Activated T-cell treated with anti-CD3 and anti-CD28 coated beads for 24 hours (primary cell): ENCODE data around the gene NFKBIL1.
"Not testable (repeated sequence)": the region's sequence is repeated elsewhere in the genome, so short reads cannot be mapped to it uniquely, and the experiment has no call there.

ENCODE experiments used
- DNase-seq: peaks from one replicate; pipeline ENCODE4 v3.0.0-alpha.2; 2020; ENCODE audit warnings: low read depth

NFKBIL1 gene

GRCh38 chr6:31580807-31581433 is 33.5 kb downstream of the NFKBIL1 start:
- DNase-seq, result peak; percentile 83

DNA sequence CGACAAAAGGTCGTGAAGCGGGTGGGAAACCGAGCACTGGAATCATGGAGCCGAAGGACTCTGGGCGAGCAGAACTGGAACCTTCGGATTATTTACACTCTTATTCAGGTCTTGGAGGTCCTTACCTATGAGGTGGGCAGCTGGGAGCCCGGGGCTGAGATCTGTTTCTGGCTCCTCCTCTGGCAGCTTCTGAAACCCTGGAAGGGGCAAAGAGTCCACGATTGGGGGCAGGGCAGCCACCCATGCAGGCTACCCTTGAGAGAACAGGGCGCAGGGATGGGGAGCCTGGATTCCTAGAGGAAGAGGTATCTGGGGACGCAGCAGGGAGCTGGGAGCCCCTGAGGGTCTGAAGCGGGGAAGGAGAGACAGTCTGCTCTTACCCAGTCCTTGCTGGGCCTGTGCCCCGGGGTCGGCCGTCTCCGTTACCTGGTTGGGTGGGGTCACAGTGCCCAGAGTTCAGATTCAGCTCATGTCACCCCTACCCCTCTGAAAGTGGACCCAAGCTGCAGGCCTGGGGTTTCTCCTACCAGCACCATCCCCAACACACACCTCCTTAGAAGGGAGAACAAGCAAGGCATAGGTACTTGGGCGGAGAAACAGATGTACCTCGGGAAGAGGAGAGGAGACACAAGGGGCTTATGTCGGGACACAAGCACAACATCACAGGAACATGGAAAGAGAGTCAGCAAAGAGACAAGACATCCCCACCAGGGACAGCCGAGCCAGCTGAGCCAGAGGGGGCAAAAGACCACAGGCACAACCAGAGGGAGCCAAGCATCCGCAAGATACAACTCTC is 34.2 kb downstream of the NFKBIL1 start:
- no peak for DNase-seq

DNA sequence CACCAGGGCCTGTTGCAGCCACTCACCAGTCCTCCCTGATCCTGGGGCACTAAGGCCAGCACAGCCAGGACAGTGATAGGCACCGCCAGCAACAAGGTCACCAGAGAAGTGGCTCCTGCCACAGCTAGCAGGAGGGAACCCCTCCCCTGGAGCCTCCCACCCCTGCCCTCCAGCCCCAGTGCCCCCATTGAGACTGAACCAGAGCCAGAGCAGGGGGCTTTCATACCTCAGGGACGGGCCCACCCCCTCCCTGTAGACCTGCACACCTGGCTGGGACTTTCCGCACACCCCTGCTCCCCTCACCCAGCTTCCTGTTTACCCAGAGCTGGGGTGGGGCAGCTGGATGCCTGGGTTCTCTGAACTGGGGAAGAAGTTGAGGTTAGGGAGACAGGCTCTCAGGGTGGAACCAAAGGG is 34.8 kb downstream of the NFKBIL1 start, which contains the start of gene LTB:
LTB (minus strand) TSS at position 195 of the 414 bp plus-strand sequence; CDS start at position 188, 7 bp downstream.
- no peak for DNase-seq

- no peak for DNase-seq
Measured at GRCh38 chr6:31585491-31585890, 38.1 kb downstream of the NFKBIL1 start.

GRCh38 chr6:31586008-31586407 is 38.6 kb downstream of the NFKBIL1 start, which contains the start of gene LST1:
LST1 (plus strand) TSS chr6:31586277; CDS start chr6:31587300, 1,023 bp downstream.
- no peak for DNase-seq

DNA sequence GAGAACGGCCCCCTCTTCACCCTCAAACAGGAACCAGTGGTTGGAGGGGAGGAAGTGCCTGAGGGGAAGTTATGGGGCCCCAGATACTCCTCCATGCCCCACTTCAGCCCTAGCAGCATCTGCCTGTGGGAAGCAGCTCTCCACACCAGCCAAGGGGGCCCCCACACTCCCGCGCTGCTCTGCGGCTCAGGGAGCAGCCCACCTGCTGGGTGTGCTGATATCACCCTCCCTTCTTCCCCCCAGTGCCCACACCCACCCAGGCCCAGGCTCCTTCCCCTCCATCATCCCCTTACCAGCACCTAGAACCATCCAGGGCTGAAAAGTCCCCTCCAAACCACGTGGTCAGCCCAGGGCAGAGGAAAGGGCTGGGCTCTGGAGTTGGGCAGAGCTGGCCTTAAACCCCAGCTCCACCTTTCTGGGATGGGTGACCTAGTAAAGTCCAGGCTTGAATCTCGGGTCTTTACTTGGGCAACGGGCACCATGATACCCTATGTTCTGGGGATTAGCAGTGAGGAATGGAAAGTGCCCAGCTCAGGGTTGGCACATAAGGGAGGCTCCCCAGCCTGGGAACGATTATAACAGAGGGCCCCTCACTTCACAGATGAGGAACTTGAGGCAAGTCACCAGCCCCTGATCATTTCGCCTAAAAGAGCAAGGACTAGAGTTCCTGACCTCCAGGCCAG is 39.3 kb downstream of the NFKBIL1 start:
- no peak for DNase-seq

DNA sequence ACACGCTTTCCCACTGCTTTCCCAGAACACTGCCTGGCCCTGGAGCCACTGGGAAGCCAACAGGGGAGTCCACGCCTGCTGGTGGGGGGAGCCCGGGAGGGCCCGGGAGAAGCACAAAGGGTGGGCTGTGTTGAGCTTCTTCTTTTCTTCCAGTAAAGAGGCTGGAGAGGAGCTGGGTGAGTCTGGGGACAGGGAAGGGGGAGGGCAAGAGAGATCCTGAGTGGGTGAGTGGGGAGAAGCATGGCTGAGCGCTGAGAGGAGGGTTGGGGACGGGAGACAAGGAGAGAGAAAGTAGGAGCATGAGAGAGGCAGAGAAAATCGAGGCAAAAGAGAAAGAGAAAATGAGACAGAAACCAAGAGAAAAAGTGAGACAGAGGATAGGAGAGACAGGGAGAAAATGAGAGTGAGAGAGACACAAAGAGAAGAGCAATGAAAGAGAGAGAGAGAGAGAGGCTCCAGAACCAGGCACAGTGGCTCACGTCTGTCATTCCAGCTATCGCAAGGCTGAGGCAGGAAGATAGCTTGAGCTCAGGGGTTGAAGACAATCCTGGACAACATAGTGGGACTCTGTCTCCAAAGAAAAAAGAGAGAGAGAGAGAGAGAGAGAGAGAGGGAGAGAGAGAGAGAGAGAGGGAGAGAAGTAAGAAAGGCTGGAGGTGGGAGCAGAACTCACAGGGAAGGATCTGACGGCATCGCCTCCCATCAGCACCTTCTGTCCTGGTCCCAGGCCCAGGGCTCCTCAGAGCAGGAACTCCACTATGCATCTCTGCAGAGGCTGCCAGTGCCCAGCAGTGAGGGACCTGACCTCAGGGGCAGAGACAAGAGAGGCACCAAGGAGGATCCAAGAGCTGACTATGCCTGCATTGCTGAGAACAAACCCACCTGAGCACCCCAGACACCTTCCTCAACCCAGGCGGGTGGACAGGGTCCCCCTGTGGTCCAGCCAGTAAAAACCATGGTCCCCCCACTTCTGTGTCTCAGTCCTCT is 40.7 kb downstream of the NFKBIL1 start:
- DNase-seq, result no peak

GRCh38 chr6:31588871-31589650 is 41.7 kb downstream of the NFKBIL1 start:
- DNase-seq, result no peak

- not testable (repeated sequence) for DNase-seq
Measured at GRCh38 chr6:31590691-31591090, 43.3 kb downstream of the NFKBIL1 start.

GRCh38 chr6:31592396-31592771 is 45.0 kb downstream of the NFKBIL1 start:
- no peak for DNase-seq

DNA sequence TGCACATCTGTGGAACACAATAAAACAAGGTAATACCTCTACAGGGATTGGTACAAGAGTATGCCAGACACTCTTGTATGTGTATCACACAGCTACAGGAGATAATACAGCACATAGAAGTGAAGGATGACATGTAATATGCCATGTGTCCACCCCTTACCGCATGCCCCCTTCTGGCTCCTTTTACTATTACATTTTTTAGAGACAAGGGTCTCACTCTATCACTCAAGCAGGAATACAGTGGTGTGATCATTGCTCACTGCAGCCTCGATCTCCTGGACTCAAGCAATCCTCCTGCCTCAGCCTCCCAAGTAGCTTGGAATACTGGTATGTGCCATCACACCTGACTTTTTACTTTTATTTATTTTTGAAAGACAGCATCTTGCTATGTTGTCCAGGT is 49.6 kb downstream of the NFKBIL1 start:
- DNase-seq, result peak; percentile 28

DNA sequence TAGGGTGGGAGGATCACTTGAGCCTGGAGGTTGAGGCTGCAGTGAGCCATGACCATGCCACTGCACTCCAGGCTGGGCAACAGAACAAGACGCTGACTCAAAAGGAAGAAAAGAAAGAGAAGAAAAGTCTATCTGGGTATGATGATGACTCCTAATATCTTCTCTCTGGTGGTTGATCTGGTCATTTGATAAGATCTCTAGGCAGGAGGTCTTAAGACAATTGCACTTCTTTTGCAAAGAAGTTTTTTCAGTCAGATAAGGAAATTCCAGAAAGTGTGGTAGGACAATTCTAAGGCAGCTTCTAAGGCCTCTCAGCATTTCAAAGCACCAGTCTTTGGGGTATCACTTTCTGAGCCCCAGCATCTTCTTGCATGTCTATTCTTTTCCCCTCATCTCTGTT is 59.9 kb downstream of the NFKBIL1 start:
- no peak for DNase-seq
